OCI-LY1 (cell line): ENCODE results near the gene NPIPB6.
"Not testable (repeated sequence)": the region's sequence is repeated elsewhere in the genome, so short reads cannot be mapped to it uniquely, and the experiment has no call there.

Source experiments
- H2AFZ ChIP-seq: fragments of 200-600 bp; sonication (generic), shearing (Covaris generic); 2 replicates; pipeline ENCODE4 v1.6.0; 2014; ENCODE audit warnings: antibody characterized with exemption, mild to moderate bottlenecking, low read length
- H3F3A ChIP-seq: fragments of 200-600 bp; sonication (generic), shearing (Covaris generic); 2 replicates; pipeline ENCODE4 v1.6.0; 2014; ENCODE audit warnings: mild to moderate bottlenecking, antibody characterized with exemption, low read length, moderate library complexity; ENCODE audit not compliant: insufficient read depth
- H3K27ac ChIP-seq: fragments of 200-600 bp; sonication (generic); 2 replicates; pipeline ENCODE4 v1.5.1; 2014; ENCODE audit warnings: low read length, mixed run types, mild to moderate bottlenecking, low read depth; ENCODE audit not compliant: poor library complexity, severe bottlenecking
- H3K27me3 ChIP-seq: fragments of 200-600 bp; sonication (generic); 2 replicates; pipeline ENCODE4 v1.6.0; 2014; ENCODE audit warnings: antibody characterized with exemption, mild to moderate bottlenecking, low read length, moderate library complexity; ENCODE audit not compliant: insufficient read depth
- H3K36me3 ChIP-seq: fragments of 200-600 bp; sonication (generic); 2 replicates; pipeline ENCODE4 v1.6.1; 2014; ENCODE audit warnings: mild to moderate bottlenecking, antibody characterized with exemption, low read length, moderate library complexity, mixed read lengths; ENCODE audit not compliant: insufficient read depth
- H3K4me1 ChIP-seq: fragments of 200-600 bp; sonication (generic); 2 replicates; pipeline ENCODE4 v1.5.1; 2014; ENCODE audit warnings: mild to moderate bottlenecking, low read length, moderate library complexity; ENCODE audit not compliant: insufficient read depth, severe bottlenecking
- H3K4me2 ChIP-seq: fragments of 200-600 bp; sonication (generic), shearing (Covaris generic); 2 replicates; pipeline ENCODE4 v1.6.1; 2014; ENCODE audit warnings: low read length
- H3K4me3 ChIP-seq: fragments of 200-600 bp; sonication (generic); 2 replicates; pipeline ENCODE4 v1.5.1; 2014; ENCODE audit warnings: low read length, low read depth, mild to moderate bottlenecking, mixed read lengths; ENCODE audit not compliant: poor library complexity, severe bottlenecking
- H3K79me2 ChIP-seq: fragments of 200-600 bp; shearing (Covaris generic); 2 replicates; pipeline ENCODE4 v1.6.1; 2016; ENCODE audit warnings: mixed run types, low read length, mixed read lengths; ENCODE audit not compliant: insufficient read depth
- H3K9ac ChIP-seq: fragments of 200-600 bp; sonication (generic), shearing (Covaris generic); 2 replicates; pipeline ENCODE4 v1.6.1; 2014; ENCODE audit warnings: mild to moderate bottlenecking, low read length, mixed read lengths
- H3K9me2 ChIP-seq: fragments of 200-600 bp; sonication (generic), shearing (Covaris generic); 2 replicates; pipeline ENCODE4 v1.6.1; 2014; ENCODE audit warnings: low read depth, mild to moderate bottlenecking, low read length, mixed read lengths
- H3K9me3 ChIP-seq: fragments of 200-600 bp; shearing (Covaris generic); 2 replicates; pipeline ENCODE4 v1.6.1; 2014; ENCODE audit warnings: low read length, mixed read lengths
- H4K20me1 ChIP-seq: fragments of 200-600 bp; sonication (generic), shearing (Covaris generic); 2 replicates; pipeline ENCODE4 v1.6.0; 2016; ENCODE audit warnings: mild to moderate bottlenecking, low read length; ENCODE audit not compliant: insufficient read depth
- CTCF ChIP-seq: fragments of 200-600 bp; sonication (generic), shearing (Covaris generic); IDR thresholded peaks from 2 replicates; pipeline ENCODE4 v1.5.1; 2017; ENCODE audit warnings: mild to moderate bottlenecking, antibody characterized with exemption, low read length, moderate library complexity, mixed read lengths
- EZH2 ChIP-seq: fragments of 200-600 bp; sonication (generic), shearing (Covaris generic); IDR thresholded peaks from 2 replicates; pipeline ENCODE4 v1.8.0; 2017; ENCODE audit warnings: borderline replicate concordance, mixed run types, mild to moderate bottlenecking, antibody characterized with exemption, low read length, moderate library complexity, mixed read lengths

The NPIPB6 gene

DNA sequence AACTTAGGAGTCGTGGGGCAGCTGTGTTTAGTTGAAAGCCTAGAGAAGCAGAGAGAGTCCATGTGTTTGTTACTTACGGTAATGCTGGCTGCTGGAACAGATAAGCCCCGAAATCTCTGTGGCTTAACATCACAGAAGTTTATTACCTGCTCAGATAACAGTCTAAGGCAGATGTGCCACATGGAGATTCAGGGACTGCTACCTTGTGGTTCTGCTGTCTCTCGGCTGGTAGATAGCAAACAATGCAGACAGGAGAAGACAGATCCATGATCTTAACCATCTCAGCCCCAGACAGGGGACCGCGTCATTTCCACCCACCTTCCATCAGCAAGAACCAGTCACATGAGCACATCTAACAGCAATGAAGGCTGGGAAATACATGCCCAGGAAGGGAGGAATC is 30.7 kb downstream of the NPIPB6 start:
- not testable (repeated sequence) for H3K9me3 ChIP-seq, H3K36me3 ChIP-seq, H3K4me3 ChIP-seq, H3K9ac ChIP-seq, H2AFZ ChIP-seq, H4K20me1 ChIP-seq, H3K4me1 ChIP-seq, H3K79me2 ChIP-seq, H3F3A ChIP-seq, H3K27me3 ChIP-seq, H3K4me2 ChIP-seq, H3K9me2 ChIP-seq, H3K27ac ChIP-seq

GRCh38 chr16:28330981-28331380 is 32.3 kb downstream of the NPIPB6 start:
- not testable (repeated sequence) for H3K9me2 ChIP-seq, H4K20me1 ChIP-seq, H3K4me1 ChIP-seq, H3K27me3 ChIP-seq, H3K79me2 ChIP-seq, H3K36me3 ChIP-seq, H2AFZ ChIP-seq, H3K4me2 ChIP-seq, H3F3A ChIP-seq, H3K27ac ChIP-seq, H3K4me3 ChIP-seq, H3K9ac ChIP-seq, H3K9me3 ChIP-seq

GRCh38 chr16:28330232-28330631 is 33.1 kb downstream of the NPIPB6 start:
- H2AFZ ChIP-seq, H4K20me1 ChIP-seq, H3K27ac ChIP-seq: not testable (repeated sequence)

DNA sequence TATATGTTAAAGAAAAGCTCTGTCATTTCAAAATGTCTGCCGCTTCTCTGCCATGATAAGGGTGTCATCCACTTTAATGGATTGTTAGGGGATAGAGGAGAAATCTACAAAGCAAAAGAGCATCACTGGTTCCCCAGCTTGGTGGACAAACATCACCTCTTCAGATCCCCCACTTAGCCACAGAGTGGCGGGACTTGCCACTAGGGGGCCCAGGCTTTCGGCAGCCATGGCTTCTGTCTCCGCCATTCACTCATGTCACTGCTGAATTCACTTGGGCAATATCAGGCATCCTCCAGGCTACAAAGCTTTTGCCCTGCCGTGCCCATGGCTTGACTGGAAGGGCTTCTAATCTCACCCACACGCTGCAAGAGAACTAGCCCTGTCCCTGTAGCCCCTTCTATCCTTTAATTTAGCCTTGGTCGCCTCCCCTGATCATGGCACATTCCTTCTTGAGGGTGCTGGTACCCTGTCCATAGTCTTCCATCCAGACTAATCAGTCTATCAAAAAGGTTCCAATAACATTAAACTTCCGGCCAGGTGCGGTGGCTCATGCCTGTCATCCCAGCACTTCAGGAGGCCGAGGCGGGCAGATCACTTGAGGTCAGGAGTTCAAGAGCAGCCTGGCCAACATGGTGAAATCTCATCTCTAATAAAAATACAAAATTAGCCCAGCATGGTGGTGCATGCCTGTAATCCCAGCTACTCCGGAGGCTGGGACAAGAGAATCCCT is 36.3 kb downstream of the NPIPB6 start:
- Histone ChIP-seq H3K36me3 (no peaks in the 10 kb centered on the region), H3F3A (no peaks in the 10 kb centered on the region), H3K4me1 (peaks cover 4% of the 10 kb centered on the region), H3K27me3 (no peaks in the 10 kb centered on the region), H3K27ac (no peak overlapping the region), H2AFZ (no peak overlapping the region), H4K20me1 (no peaks in the 10 kb centered on the region), H3K4me3 (no peak overlapping the region), H3K9me2 (no peaks in the 10 kb centered on the region), H3K79me2 (no peaks in the 10 kb centered on the region), H3K9me3 (no peaks in the 10 kb centered on the region), H3K9ac (no peak overlapping the region), H3K4me2 (no peak overlapping the region)
- TF ChIP-seq EZH2, result no peak
- peak; percentile 84 for TF ChIP-seq CTCF

More at GRCh38 chr16:28330232-28330631, 33.1 kb downstream of the NPIPB6 start:
- H3K79me2 ChIP-seq, H3K27me3 ChIP-seq, H3K4me1 ChIP-seq, H3K36me3 ChIP-seq, H3F3A ChIP-seq, H3K9me3 ChIP-seq, H3K9me2 ChIP-seq, H3K9ac ChIP-seq, H3K4me3 ChIP-seq: not testable (repeated sequence)
- peak overlapping the region; percentile 51 for H3K4me2 ChIP-seq
